ENCODE results near the gene CBR4.
"Not testable (repeated sequence)": the region's sequence is repeated elsewhere in the genome, so short reads cannot be mapped to it uniquely, and the experiment has no call there.

The CBR4 gene

GRCh38 chr4:169037506-169037905 is 27.5 kb upstream of the CBR4 start:
- Mint-ChIP-seq H3K27me3 (ENCODE audit: low read depth) (peaks cover 12% of the 10 kb centered on the region), H3K36me3 (ENCODE audit: low read depth) (no peaks in the 10 kb centered on the region), H3K4me1 (peaks cover 16% of the 10 kb centered on the region), H3K27ac (peak overlapping the region; percentile 5 to 28 (median 14)), H3K9me3 (peaks cover 3% of the 10 kb centered on the region), H3K4me3 (no peak overlapping the region)
- TF ChIP-seq CTCF (IDR thresholded peaks at IDR 0.05; ENCODE audit: unreplicated experiment in 3 of 3): no peak

GRCh38 chr4:169035871-169036620 is 26.0 kb upstream of the CBR4 start:
- not testable (repeated sequence) for H3K36me3 Mint-ChIP-seq (ENCODE audit: low read depth); H3K9me3 Mint-ChIP-seq; H3K4me3 Mint-ChIP-seq
- peaks cover 16% of the 10 kb centered on the region for H3K4me1 Mint-ChIP-seq
- H3K27me3 Mint-ChIP-seq (ENCODE audit: low read depth): peaks cover 12% of the 10 kb centered on the region
- H3K27ac Mint-ChIP-seq: peak overlapping the region; percentile 5 to 28 (median 14)

- H3K27ac Mint-ChIP-seq: no peak overlapping the region
- peaks cover 3% of the 10 kb centered on the region for H3K9me3 Mint-ChIP-seq
- no peak for TF ChIP-seq CTCF (IDR thresholded peaks at IDR 0.05; ENCODE audit: unreplicated experiment in 3 of 3)
- H3K27me3 Mint-ChIP-seq (ENCODE audit: low read depth): peaks cover 9% of the 10 kb centered on the region
- no peak overlapping the region for H3K4me3 Mint-ChIP-seq
- H3K36me3 Mint-ChIP-seq (ENCODE audit: low read depth): no peaks in the 10 kb centered on the region
- H3K4me1 Mint-ChIP-seq: peaks cover 17% of the 10 kb centered on the region
These were observed 23.6 kb upstream of the CBR4 start for GRCh38 chr4:169033660-169034059.

- Mint-ChIP-seq H3K4me1 (peaks cover 17% of the 10 kb centered on the region), H3K27me3 (ENCODE audit: low read depth) (peaks cover 7% of the 10 kb centered on the region), H3K36me3 (ENCODE audit: low read depth) (no peaks in the 10 kb centered on the region), H3K9me3 (peaks cover 3% of the 10 kb centered on the region), H3K27ac (no peak overlapping the region), H3K4me3 (no peak overlapping the region)
- no peak for TF ChIP-seq CTCF (IDR thresholded peaks at IDR 0.05; ENCODE audit: unreplicated experiment in 3 of 3)
These were observed 23.0 kb upstream of the CBR4 start for GRCh38 chr4:169032883-169033645.

GRCh38 chr4:169032194-169032593 is 22.1 kb upstream of the CBR4 start:
- no peaks in the 10 kb centered on the region for H3K36me3 Mint-ChIP-seq (ENCODE audit: low read depth)
- H3K27me3 Mint-ChIP-seq (ENCODE audit: low read depth): peaks cover 6% of the 10 kb centered on the region
- H3K4me1 Mint-ChIP-seq: peaks cover 15% of the 10 kb centered on the region
- peaks cover 3% of the 10 kb centered on the region for H3K9me3 Mint-ChIP-seq
- H3K27ac Mint-ChIP-seq: peak overlapping the region in 2 of 3 experiments; percentile 13 to 14
- no peak overlapping the region for H3K4me3 Mint-ChIP-seq
- TF ChIP-seq CTCF (IDR thresholded peaks at IDR 0.05; ENCODE audit: unreplicated experiment in 3 of 3): no peak

GRCh38 chr4:169031392-169031791 is 21.3 kb upstream of the CBR4 start:
- Mint-ChIP-seq H3K27me3 (ENCODE audit: low read depth) (no peaks in the 10 kb centered on the region), H3K4me3 (no peak overlapping the region), H3K9me3 (peaks cover 3% of the 10 kb centered on the region), H3K27ac (no peak overlapping the region), H3K36me3 (ENCODE audit: low read depth) (no peaks in the 10 kb centered on the region), H3K4me1 (peaks cover 10% of the 10 kb centered on the region)
- no peak for TF ChIP-seq CTCF (IDR thresholded peaks at IDR 0.05; ENCODE audit: unreplicated experiment in 3 of 3)
